ENCODE results near the gene SERPINB4. TPM values are rescaled to one million over a fixed set of nuclear protein-coding genes. Genes with fewer than 3 reads are reported as not detected.
"Not testable (repeated sequence)": the region's sequence is repeated elsewhere in the genome, so short reads cannot be mapped to it uniquely, and the experiment has no call there.

SERPINB4 gene
- total RNA-seq (2014; rRNA removed) (0.40 TPM in 1 of 2 replicates, not detected in the other), Bru-seq, nascent RNA (not detected), BruChase-seq, experiment 1, labeled RNA remaining after a 6-hour chase (percentile 9 among the genes with signal in this experiment), BruChase-seq, experiment 2, labeled RNA remaining after a 2-hour chase (not detected)
- long read RNA-seq = 0 reads

DNA sequence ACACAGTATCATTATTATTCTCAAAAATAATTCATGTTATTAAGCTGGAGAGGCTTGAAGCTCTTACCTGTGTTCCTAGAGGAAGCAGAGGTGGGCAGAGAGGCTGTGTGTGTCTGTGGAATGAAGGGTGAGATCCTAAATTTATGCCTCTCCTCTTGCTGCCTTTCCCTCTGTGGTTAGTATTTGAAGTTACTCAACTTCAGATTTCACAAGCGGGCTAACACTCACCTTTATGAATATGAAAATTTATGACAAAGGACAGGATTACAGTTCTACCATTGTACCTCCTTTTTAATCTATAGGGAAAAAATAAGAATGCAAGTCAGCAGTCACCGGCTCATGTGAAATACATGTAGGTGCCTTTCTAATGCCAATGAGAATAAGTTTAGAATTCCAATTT, at the start of gene SERPINB4:
SERPINB4 (minus strand) TSS at position 115 of the 400 bp plus-strand sequence. CDS start 679 bp downstream, outside the sequence.
- CTCF ChIA-PET; POLR2A ChIA-PET (ENCODE audit: unreplicated experiment); H3K27ac ChIP-seq (ENCODE audit: low read length): not testable (repeated sequence)

GRCh38 chr18:63689064-63689463, 45.0 kb upstream of the SERPINB4 start:
- 0 out of 2 replicates have a peak overlapping the region, but pooled peaks have one; percentile 6 for H2AFZ ChIP-seq (ENCODE audit: low read length)
- no peak overlapping the region for H3K4me3 ChIP-seq (ENCODE audit: low read length)
- BruUV-seq (replicated peaks) = no TSS peak
- TF ChIP-seq EZH2phosphoT487 (IDR thresholded peaks at IDR 0.05; ENCODE audit: borderline replicate concordance, low read length) = no peak
- TF ChIP-seq CTCF (conservative IDR thresholded peaks at IDR 0.05; ENCODE audit: low read depth, low read length) = no peak
- no peak for TF ChIP-seq EZH2 (IDR thresholded peaks at IDR 0.05; ENCODE audit: low read length, unreplicated experiment)
- CTCF ChIA-PET = no interaction called here
- ATAC-seq (no peak), DNase-seq (no peak)
- no peaks in the 10 kb centered on the region for H3K36me3 ChIP-seq (ENCODE audit: low read depth, low read length)
- H3K9me3 ChIP-seq (ENCODE audit: low read length) = no peaks in the 10 kb centered on the region
- no peaks in the 10 kb centered on the region for H3K79me2 ChIP-seq (ENCODE audit: low read length)
- no peak overlapping the region for H3K9ac ChIP-seq (ENCODE audit: low read length)
- H4K20me1 ChIP-seq (ENCODE audit: low read length) = no peaks in the 10 kb centered on the region
- no peak overlapping the region for H3K4me2 ChIP-seq (ENCODE audit: low read length)
- H3K27ac ChIP-seq (ENCODE audit: low read length) = no peak overlapping the region
- no peaks in the 10 kb centered on the region for H3F3A ChIP-seq (ENCODE audit: low read length, unreplicated experiment)
- peaks cover 8% of the 10 kb centered on the region for H3K4me1 ChIP-seq (ENCODE audit: insufficient read depth, low read length)
- H3K9me2 ChIP-seq (replicated peaks; ENCODE audit: low read length) = no peaks in the 10 kb centered on the region
- intact Hi-C loops (cut with micrococcal nuclease) = no loop called here
- POLR2A ChIA-PET (ENCODE audit: unreplicated experiment) = no interaction called here
- no peaks in the 10 kb centered on the region for H3K27me3 ChIP-seq (ENCODE audit: low read length)

More for the DNA sequence above, at the start of gene SERPINB4:
- ATAC-seq; H3K79me2 ChIP-seq (ENCODE audit: low read length); H3K27me3 ChIP-seq (ENCODE audit: low read length); H4K20me1 ChIP-seq (ENCODE audit: low read length); DNase-seq; H3K9me2 ChIP-seq (replicated peaks; ENCODE audit: low read length); H2AFZ ChIP-seq (ENCODE audit: low read length); H3F3A ChIP-seq (ENCODE audit: low read length, unreplicated experiment); H3K36me3 ChIP-seq (ENCODE audit: low read depth, low read length); intact Hi-C loops (cut with micrococcal nuclease); H3K9me3 ChIP-seq (ENCODE audit: low read length); H3K9ac ChIP-seq (ENCODE audit: low read length); H3K4me3 ChIP-seq (ENCODE audit: low read length); BruUV-seq (replicated peaks); H3K4me2 ChIP-seq (ENCODE audit: low read length): not testable (repeated sequence)
- H3K4me1 ChIP-seq (ENCODE audit: insufficient read depth, low read length) = peaks cover 23% of the 10 kb centered on the region

DNA sequence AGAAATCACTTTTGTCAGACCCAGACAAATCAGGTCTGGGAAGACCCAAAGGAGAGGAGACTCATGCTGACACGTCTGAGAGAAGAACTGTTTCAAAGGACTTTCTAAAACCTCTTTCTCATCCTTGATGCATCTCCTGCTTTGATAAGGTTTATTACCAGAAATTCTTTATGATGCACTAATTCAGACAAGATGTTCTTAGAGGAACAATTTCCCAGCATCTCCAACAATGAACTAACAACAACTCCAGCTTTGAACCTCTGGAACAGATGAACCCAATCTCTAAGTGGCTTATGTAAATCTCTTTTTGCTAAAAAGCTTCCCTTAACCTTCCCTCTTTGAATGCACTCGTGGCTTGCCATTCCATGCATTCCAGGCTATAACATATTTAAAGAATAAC, 42.8 kb upstream of the SERPINB4 start:
- Histone ChIP-seq H3K9me3 (ENCODE audit: low read length) (no peaks in the 10 kb centered on the region), H3K36me3 (ENCODE audit: low read depth, low read length) (no peaks in the 10 kb centered on the region), H3K4me2 (ENCODE audit: low read length) (no peak overlapping the region), H4K20me1 (ENCODE audit: low read length) (no peaks in the 10 kb centered on the region), H3K9ac (ENCODE audit: low read length) (no peak overlapping the region), H3F3A (ENCODE audit: low read length, unreplicated experiment) (peaks cover 7% of the 10 kb centered on the region), H3K27ac (ENCODE audit: low read length) (no peak overlapping the region), H3K27me3 (ENCODE audit: low read length) (no peaks in the 10 kb centered on the region), H2AFZ (ENCODE audit: low read length) (no peak overlapping the region), H3K4me1 (ENCODE audit: insufficient read depth, low read length) (peaks cover 27% of the 10 kb centered on the region), H3K9me2 (replicated peaks; ENCODE audit: low read length) (no peaks in the 10 kb centered on the region), H3K79me2 (ENCODE audit: low read length) (no peaks in the 10 kb centered on the region), H3K4me3 (ENCODE audit: low read length) (no peak overlapping the region)
- no peak for ATAC-seq
- no TSS peak for BruUV-seq (replicated peaks)
- no peak for TF ChIP-seq CTCF (conservative IDR thresholded peaks at IDR 0.05; ENCODE audit: low read depth, low read length)
- no peak for TF ChIP-seq EZH2phosphoT487 (IDR thresholded peaks at IDR 0.05; ENCODE audit: borderline replicate concordance, low read length)
- TF ChIP-seq EZH2 (IDR thresholded peaks at IDR 0.05; ENCODE audit: low read length, unreplicated experiment) = no peak
- intact Hi-C loops (cut with micrococcal nuclease) = no loop called here
- ChIA-PET CTCF (no interaction called here), POLR2A (ENCODE audit: unreplicated experiment) (interaction anchor here (0.6 kb wide), 1 partner anchor 35 kb away, joined by 5 read pairs; no protein-coding TSS in a partner anchor)
- no peak for DNase-seq

Measured in PC-3 (cell line).